Myocyte (in vitro differentiated cells): ENCODE results near the gene FBXW11. TPM values are rescaled to one million over a fixed set of nuclear protein-coding genes. Genes with fewer than 3 reads are reported as not detected.

Experiments
- DNase-seq: peaks from one replicate; pipeline ENCODE4 v3.0.0-alpha.2; 2012; ENCODE audit warnings: low read depth
- total RNA-seq: library from RNA; depleted of rRNA; stranded (reverse); fragments of >200 nt; gene quantifications from 2 replicates; pipeline ENCODE4 v1.2.3, GENCODE V29; 2014

Gene FBXW11
- total RNA-seq, 1 donor from 2014 or later, result 122 TPM

DNA sequence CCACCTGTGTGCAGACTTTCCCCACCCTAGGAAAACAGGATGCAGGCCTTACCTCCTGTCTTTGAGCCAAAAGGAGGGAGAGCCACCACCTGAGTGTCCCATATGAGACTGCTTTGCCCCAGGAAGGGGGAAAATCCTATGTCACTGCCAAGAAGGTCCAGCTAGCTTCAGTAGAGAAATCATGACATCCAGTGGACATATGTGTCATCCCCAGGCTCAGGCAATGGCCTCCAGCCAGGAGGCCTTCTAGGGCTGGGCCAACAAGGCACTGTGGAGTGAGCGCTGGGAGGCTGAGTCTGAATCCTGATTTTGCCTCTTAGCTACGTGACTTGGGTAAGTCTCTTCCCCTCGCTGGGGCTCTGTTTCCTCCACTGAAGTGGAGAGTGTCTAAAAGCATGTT lies 160.6 kb downstream of the FBXW11 start:
- DNase-seq, result peak; percentile 20

DNA sequence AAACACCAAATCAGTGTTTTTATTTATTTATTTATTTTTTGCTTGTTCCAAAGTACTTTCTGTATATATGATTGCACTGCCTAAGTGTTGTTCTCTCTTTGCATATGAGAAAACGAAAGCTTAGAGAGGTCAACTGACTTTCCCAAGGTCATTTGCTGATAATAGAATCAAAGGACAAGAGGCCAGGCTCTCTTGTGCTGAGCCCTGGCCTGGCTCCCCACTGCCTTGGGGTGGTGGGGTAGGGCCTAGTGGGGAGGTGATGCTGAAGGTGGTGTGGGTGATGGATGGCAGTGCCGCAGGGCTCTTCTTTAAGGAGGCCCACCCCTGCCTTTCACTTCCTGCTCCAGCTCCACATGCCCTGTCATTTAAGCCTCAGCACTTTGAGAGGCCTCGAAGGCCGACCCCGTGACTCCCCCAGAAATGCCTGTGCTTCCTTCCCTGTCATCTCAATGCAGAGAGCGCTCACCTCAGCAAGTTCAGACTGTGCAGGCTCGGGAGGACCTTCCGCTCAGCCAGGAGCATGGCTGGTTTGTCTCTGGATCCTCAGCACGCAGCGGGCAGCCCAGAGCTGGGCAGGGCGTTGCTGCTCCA lies 161.3 kb downstream of the FBXW11 start:
- DNase-seq, result no peak

DNA sequence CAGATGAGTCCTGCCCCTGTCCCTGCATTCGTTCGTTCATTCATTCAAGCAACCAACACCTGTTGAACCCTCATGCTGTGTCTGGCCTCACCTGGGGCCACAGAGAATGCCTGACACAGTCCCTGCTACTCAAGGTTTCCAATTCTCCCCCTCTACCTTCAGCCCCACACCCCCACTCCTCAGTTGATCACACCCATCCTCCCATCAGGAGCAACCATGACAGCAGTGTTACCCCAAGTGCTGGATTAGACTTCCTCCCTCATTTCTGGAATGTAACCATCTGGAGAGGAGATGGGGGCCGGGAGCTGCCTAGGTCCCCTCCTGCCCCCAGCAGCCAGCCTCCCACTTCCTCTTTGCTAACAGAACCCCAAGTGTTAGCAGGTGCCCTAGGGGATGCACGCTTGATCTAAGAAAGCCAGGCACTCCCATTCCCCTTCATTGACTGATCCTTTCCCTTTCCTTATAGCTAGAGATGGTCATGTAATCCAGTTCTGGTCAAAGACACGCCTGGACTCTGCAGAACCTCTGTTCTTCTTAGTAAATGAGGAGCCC lies 163.6 kb downstream of the FBXW11 start:
- DNase-seq, result no peak

DNA sequence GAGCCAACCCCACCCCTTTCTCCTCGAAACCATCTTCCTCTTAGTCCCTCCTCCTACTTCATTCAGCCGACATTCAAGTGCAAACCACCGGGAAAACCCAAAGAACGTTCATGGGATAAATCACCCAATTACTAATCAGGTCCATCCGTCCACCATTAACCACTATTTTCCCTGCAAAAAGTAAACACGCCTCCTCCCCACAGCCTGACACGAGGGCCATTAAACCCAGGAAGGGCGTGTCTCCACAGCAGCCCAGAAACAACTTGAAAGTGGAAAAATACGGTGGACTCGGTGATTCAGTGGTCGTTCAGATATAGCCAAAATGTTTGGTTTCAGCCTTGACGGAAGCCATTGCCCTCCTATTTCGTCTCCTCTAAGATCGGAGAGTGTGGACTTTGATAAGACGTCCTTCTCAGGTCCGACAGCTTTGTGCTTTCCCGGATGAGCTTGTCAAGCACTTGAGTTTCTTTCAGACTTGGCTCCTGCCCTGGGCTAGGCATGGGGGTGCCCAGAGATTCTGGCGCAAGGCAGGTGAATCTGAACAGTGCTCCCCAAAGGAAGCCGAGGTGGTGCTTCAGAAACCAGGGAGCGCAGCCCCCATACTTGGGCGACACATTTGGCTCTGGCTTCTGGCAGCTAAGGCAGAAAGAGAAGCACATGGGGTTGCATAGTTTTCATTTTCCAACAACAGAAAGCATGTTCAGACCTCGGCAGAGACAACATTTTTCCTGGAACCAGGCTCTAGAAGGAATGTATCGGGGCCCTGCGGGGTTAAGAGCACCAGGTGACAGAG lies 164.3 kb downstream of the FBXW11 start:
- no peak for DNase-seq

DNA sequence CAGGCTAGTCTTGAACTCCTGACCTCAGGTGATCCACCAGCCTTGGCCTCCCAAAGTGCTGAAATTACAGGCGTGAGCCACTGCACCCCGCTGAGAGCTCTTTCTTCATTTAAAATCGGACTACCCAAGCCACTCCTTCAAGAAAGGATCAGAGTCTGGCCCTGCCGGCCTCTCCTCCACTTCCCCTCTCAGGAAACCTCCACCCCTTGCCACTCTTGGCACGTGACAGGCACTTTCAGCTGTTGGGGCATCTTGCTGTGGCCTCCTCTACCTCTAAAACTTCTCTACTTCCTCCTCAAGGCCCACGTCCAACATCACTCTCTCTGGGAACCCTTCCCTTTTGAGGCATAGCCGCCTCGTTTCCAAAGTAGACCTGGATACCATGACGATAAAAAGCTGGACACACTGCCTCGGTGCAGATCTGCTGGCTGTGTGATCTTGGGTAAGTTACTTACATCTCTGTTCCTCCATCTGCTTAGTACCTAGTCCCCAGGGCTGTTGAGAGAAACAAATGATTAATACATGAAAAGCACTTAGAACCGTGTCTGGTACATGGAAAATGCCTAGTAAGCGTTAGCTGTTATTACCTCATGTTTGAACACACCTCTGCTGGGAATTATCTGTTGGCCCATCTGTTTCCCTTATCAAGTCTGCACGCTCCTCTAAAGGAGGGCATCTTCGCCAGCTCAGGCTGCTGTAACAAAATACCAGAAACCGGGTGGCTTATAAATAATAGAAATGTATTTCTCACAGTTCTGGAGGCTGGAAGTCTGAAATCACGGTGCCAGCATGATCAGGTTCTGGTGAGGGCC lies 165.5 kb downstream of the FBXW11 start:
- no peak for DNase-seq

DNA sequence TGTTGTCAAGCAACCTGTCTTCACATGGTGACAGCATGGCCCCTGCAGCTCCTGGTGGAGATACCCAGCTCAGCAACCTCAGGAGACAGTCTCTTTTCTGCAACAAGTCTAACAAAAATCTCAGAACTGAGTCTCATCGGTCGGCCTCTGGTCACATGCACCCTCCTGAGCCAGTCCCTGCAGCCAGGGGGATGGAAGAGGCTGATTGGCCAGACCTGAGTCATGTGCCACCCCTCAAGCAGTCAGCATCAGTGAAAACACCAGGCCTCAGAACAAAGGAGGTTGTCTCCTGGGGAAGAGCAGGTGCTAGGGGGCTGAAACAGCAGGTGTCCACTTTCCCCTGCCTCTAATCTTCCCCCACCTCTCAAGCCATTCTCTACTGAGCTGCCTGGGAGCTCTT lies 166.4 kb downstream of the FBXW11 start:
- DNase-seq, result no peak

DNA sequence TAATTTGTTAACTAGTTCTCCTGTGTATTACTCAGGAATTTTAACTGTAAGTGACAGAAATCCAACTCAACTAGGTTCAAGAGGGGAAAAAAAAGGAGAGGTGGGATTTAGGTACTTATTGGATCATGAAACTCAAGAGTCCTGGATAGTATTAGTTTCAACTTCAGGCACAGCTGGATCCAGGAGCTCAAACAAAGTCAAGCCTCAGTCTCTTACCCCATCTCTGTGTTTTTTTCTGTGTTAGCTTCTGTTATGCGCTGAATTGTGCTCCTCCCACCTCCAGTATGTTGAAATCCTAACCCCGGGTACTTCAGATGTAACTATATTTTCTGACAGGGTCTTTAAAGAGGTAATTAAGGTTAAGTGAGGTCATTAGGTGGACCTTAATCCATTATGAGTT lies 167.3 kb downstream of the FBXW11 start:
- no peak for DNase-seq

DNA sequence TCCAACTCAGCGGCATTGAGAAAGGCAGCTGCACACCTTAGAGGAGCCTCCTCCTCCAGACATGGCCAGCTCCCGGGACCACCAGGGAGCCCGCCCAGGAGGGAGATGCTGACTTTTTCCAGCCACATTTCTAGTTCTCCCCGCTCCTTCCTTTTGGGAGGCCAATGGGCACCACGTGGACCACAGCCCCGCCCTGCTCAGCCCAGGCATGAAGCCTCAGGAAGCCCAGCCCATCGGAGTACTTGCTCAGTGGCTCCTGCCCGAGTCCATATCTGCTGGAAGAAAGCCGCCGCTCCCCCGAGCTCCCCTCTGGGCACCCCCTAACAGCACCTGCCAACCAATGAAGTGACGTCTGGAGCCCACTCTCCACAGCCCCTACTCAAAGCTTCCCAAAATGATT lies 168.4 kb downstream of the FBXW11 start:
- DNase-seq, result no peak

DNA sequence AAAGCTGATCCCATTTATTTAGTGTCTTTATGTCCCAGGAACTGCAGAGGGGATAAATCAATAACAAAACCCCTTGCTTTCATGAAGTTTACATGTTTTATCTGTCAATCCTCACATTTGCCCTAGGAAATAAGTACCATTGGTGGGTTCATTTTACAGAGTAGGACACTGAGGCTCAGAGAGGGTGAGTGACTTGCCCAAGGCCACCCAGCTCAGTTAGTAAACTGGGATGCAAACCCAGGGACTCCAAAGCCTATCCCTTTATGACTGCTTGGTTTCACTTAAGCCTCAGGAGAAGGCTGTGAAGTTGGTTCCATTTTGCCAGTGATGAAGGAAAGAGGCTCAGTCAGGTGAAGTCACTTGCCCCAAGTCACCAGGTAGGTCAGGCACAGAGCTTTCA lies 168.9 kb downstream of the FBXW11 start:
- no peak for DNase-seq

DNA sequence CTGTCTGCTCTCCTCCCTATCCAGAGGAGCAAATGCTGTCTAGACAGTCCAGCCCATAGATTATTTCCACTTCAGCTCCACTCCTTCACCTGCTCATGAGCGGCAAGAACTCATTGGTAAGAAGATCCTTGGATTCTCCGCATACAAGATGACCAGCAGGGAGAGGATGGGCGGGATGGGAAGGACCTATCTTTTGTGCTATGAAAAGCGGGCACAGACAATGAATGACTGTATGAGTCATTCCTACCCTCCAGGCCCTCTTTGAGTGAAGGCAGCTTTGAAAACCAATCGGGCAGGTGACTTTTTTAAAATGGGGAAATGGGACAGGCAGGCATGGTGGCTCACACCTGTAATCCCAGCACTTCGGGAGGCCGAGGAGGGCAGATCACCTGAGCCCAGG lies 171.4 kb downstream of the FBXW11 start:
- no peak for DNase-seq

DNA sequence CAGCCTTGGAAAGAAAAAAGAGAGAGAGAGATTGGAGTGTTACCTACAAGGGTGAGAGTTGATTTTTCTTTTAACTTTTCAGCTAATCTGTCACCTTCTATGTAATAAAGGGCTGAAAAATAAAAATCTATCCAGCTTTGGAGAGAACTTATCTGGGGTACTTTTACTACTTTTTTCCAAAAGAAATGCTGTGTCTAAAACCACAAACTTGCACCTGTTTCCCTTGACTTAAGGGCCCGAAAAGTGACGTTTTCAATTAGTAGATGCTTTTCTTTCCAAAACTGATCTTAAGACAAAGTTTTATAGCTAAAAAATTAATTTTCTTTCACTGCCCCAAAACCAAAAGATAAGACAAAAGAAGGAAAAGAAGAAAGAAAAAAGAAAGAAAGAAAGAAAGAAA lies 172.0 kb downstream of the FBXW11 start:
- DNase-seq, result no peak

DNA sequence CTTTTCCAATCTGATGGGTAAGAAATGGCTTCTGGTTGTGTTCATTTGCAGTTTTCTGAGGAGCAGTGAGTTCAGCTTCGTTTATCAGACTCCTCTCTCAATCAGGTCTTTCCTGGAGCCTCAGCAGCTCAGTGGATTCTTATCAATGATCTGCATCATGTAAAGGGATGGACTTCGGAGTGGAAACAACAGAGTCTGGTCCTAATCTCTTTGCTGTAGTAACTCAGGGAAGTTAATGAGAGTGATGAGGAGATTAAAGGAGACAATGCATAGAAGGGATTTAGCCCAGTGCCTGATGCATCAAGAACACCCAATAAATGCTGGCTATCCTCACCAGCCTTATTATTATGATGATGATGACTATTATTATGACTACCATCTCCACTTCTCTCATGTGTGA lies 173.7 kb downstream of the FBXW11 start:
- DNase-seq, result no peak

DNA sequence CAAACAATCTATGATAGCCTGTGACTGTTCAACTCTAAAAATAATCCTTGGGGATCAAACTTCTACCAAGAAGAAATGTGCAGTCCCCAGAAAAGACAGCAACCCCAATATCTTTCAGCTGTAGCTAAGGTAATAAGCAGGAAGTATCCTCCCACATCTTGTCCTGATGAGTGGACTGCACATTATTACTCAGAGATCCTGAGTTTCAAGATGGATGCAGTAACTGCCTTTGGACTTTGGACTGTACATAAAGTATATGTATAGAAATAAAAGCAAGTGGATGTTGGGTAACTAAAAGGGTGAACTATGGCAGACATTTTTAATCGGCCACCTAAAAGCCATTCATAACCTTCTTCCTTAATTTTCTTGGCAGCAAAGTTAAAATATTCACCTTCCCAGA lies 175.8 kb downstream of the FBXW11 start:
- no peak for DNase-seq

DNA sequence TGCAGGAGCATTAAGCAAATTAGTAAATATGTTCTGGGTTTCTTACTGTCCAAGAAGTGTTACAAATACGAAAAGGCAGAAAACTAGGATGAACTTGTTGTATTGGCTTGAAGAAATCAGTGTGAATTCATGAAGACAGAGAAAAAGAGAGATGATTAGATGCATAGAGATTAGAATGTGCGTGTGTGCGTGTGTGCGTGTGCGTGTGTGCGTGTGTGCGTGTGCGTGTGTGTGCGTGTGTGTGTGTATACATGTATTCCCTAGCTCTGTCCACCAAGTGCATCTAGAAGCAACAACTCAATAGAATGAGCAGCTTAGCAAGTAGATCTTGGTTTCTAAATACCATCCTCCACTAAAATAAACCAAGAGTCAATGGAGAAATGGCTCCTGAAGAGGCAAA lies 179.3 kb downstream of the FBXW11 start:
- DNase-seq, result no peak

DNA sequence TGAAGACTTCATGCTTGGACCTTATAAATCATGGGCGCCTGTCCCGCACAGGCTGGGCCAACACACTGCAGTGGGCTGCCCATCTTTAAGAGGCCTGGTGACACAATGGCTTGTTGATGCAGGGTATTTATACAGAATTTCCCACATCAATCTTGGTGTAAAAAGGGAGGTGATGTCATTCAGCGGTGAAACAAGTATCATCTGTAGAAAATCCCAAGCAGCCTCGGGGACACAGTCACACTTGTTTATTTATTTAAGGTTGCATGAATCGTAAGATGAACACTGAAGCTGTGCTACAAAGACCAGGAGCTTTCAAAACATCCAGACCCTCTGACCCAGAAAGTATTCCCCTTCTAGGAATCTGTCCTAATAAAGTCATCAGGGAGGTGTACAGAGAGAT lies 180.3 kb downstream of the FBXW11 start:
- no peak for DNase-seq

DNA sequence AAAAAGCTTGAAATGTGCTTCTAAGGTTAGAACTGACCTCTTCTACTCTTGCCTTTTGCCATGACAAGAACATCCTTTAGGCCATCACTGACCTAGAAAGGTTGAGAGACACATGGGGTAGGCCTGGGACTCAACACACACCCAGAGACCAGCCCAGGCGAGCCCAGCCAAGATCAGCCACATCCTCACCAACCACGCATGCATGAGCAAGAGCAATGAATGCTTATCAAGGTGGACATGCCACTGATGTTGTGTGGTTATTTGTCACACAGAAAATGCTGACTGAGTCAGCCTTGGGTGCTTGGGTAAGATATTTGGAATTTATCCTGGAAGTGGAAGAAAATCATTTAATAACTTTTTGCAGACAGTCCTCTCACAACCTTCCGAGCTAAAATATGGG lies 181.4 kb downstream of the FBXW11 start:
- no peak for DNase-seq

DNA sequence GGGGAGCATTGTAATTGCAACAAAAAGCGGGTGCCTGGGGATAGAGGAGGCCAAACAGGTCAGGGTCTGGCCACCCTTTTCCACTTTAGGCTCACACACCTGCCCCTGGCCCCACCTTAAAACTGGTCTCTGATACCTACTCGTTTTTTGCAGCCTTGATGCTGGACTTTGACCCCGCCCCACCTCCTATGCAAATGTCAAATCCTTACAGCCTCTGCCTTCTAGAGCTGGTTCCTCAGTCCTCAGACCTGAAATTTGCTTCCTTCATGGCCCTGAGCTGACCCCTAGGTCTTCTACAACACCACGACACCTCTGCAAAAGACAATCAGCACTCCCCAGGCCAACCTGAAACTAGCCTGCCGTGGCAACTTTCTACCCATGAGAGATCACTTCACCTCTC lies 183.2 kb downstream of the FBXW11 start:
- no peak for DNase-seq

DNA sequence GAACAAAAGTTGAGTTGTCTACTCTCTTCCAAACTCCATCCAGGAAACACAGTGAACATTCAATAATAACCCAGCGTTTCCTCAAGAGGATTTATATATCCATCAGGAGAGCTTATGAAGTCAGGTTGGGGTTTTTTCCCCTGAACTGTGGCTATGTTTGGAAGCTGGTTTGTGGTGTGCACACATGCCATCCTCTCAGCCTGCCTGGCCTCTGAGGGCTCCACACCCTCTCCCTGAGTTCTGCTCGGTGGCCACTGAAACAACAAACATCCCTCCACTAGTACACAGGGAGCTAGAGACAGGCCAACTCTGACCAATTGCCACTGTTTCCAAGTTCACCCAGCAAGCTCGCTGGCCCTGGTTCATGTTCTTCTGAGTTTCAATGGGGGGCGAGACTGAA lies 185.2 kb downstream of the FBXW11 start:
- DNase-seq, result peak; percentile 11

DNA sequence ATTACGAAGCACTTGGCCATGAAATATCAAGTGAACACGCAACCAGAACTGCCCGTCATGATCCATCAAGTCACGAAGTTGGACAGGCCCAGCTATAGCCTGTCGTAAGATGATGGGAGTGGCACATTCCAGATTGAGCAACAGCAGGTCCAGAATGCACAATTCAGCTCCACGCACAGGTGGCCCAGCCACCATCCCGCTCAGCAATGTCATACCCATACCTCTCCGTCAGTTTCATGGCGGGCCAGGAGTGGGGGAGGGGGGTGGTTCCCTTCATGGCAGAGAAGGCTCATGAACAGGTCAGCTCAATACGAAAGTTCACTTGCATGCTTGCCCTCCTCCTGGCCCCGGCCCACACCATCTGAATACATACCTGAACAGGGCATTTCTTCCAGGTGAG lies 185.9 kb downstream of the FBXW11 start:
- no peak for DNase-seq

DNA sequence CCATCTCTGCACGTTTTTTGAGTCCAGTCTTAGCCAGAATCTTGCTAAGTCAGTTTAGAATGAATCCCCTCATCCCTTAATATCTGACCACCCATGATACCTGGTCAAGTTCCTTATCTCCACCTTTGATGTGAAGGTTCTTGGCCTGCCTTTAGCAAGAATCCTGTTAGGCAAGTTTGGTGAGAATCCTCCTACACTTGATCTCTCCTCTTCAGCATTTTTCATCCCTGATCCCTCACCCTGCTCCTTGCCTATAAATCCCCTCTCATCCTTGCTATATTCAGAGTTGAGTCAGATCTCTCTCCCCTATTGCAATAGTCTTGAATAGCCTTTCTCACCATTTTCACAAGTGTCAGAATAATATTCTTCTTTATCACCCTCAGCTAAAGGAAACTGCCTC lies 189.8 kb downstream of the FBXW11 start:
- DNase-seq, result no peak

DNA sequence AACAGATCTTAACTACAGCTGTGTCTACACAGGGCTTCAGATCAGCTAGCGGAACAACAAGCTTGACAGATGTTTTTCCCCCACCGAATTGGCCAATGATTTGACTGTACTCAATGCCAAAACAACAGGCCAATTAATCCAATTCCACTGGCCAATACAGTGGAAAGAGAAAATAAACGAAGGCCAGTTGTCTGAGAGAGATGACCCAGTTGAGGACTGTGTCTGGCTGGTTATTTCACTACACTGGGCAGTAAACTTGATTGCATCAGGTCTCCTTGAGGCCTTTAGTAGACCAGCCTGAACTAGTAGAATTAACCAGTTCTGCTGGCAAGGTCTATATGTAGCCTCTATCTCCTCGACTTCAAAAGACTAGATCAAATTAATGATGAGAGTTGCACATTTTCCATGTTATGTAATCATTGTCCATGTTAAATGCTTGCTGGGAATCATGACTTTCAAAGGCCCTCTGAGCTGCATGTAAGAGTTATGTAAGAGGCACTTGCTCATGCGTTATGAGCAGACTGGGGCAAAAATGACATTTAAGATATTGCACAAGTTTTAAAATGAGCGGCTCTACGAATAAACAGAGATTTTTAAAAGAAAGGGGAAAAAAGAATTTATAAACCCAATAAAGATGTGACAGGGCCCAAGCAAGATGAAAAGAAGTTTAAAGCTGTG lies 192.5 kb downstream of the FBXW11 start:
- DNase-seq, result no peak

DNA sequence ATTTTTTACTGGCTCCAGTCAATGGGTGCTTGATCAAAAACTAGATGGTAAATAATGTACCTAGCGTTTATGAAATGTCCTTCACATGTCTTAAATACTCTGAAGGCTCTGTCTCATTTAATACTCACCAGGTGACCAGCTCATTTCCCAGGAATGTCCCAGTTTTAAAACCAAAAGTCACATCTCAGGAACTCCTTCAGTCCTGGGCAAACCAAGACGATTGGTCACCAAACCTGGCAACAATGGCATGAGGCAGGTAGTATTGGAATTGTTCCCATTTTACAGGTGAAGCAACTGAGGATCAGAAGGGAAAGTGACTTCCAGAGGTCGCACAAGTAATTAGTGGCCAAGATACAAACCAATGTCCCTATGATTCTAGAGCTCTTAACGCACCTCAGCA lies 193.2 kb downstream of the FBXW11 start:
- no peak for DNase-seq
